ENCODE results near the gene INVS. TPM values are rescaled to one million over a fixed set of nuclear protein-coding genes. Genes with fewer than 3 reads are reported as not detected.

The INVS gene
- total RNA-seq, 1 donor from 2014 or later: 14.9 TPM

DNA sequence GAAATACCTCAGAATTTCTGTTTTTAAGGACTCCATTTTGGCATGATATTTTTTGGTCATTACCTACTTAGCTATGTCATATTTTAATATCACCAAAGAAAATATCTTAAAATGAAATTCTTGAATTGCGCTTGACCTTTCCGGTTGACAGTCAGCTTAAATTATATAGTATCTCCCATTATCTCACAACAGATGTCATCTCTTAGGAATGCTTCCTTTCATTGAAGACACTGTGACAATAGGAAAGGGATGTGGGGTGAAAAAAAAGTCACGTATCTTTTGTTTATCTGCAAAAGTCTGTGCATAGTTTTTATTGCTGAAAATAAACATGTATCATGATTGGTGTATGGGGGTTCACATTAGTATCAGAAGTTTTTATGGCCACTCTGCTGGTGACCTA lies 105.8 kb downstream of the INVS start:
- Mint-ChIP-seq H3K27me3 (no peaks in the 10 kb centered on the region), H3K4me3 (no peak overlapping the region), H3K4me1 (peaks cover 5% of the 10 kb centered on the region), H3K27ac (no peak overlapping the region), H3K36me3 (ENCODE audit: low read depth) (no peaks in the 10 kb centered on the region), H3K9me3 (peaks cover 3% of the 10 kb centered on the region)
- intact Hi-C loops (cut with micrococcal nuclease): loop anchor here (5.0 kb wide), 1 partner anchor 52 kb away; no protein-coding TSS in a partner anchor
- DNase-seq: no peak

DNA sequence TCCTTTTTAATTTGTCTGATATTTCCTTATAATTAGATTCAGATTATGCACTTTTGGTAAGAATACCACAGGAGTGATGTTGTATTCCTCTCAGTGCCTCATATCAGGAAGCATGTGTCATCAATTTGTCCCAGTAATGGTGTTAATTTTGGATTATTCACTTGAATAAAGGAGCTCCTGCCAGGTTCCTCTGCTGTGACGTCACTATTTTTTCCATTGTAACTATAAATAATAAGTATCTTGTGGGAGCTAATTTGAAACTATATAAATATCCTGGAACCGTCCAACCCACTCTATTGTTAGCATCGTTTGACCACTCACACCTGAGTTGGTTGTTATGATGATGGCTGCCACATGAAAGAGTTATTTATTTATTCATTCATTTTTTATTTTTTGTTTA lies 107.9 kb downstream of the INVS start:
- peaks cover 3% of the 10 kb centered on the region for H3K9me3 Mint-ChIP-seq
- no peak overlapping the region for H3K4me3 Mint-ChIP-seq
- peaks cover 2% of the 10 kb centered on the region for H3K36me3 Mint-ChIP-seq (ENCODE audit: low read depth)
- H3K27ac Mint-ChIP-seq: no peak overlapping the region
- intact Hi-C loops (cut with micrococcal nuclease): no loop called here
- DNase-seq: no peak
- peaks cover 13% of the 10 kb centered on the region for H3K4me1 Mint-ChIP-seq
- H3K27me3 Mint-ChIP-seq: no peaks in the 10 kb centered on the region

DNA sequence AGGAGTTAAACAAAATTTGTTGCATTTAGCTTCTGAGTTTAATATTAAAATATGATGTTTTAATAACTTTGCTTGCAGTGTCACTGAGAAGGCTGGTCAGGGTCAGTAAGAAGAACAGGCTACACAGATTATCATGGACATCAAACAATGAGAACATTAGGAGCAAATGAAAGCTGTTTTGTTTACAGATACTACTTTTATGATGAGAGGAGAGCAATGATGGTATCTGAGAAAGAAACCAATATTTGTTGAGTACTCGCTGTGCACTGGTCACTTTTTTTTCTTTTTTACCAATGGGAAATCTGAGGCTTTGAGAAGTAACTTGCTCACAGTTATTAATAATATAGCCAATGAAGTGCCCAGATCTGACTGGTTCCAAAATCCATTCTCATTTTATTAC lies 109.6 kb downstream of the INVS start:
- intact Hi-C loops (cut with micrococcal nuclease): no loop called here
- no peak overlapping the region for H3K27ac Mint-ChIP-seq
- no peaks in the 10 kb centered on the region for H3K27me3 Mint-ChIP-seq
- H3K9me3 Mint-ChIP-seq: peaks cover 3% of the 10 kb centered on the region
- H3K4me1 Mint-ChIP-seq: peaks cover 13% of the 10 kb centered on the region
- peak overlapping the region; percentile 29 for H3K4me3 Mint-ChIP-seq
- no peak for DNase-seq
- peaks cover 2% of the 10 kb centered on the region for H3K36me3 Mint-ChIP-seq (ENCODE audit: low read depth)

DNA sequence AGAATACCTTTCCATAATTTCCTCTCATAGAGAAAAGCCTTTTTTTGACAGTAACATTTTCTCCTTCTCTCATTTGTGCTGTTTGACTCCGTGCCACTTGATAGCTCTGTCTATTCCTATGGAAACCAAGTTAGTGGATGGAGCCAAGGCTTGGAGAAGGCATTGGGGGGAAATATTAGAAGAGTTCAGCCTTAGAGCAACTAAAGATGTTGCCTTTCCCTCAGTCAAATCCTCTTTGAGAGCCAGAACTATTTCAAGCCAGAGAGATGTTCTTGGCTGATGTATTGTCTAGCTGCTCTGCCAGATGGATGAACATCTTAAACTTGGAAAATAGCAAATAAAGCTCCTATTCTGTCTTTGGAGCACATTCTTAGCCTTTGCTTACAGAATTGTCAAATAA lies 112.4 kb downstream of the INVS start:
- Mint-ChIP-seq H3K4me3 (no peak overlapping the region), H3K27me3 (no peaks in the 10 kb centered on the region), H3K4me1 (peaks cover 13% of the 10 kb centered on the region), H3K36me3 (ENCODE audit: low read depth) (peaks cover 2% of the 10 kb centered on the region), H3K27ac (no peak overlapping the region), H3K9me3 (peaks cover 3% of the 10 kb centered on the region)
- intact Hi-C loops (cut with micrococcal nuclease): loop anchor here (10.0 kb wide), 1 partner anchor 1027 kb away; no protein-coding TSS in a partner anchor
- no peak for DNase-seq

DNA sequence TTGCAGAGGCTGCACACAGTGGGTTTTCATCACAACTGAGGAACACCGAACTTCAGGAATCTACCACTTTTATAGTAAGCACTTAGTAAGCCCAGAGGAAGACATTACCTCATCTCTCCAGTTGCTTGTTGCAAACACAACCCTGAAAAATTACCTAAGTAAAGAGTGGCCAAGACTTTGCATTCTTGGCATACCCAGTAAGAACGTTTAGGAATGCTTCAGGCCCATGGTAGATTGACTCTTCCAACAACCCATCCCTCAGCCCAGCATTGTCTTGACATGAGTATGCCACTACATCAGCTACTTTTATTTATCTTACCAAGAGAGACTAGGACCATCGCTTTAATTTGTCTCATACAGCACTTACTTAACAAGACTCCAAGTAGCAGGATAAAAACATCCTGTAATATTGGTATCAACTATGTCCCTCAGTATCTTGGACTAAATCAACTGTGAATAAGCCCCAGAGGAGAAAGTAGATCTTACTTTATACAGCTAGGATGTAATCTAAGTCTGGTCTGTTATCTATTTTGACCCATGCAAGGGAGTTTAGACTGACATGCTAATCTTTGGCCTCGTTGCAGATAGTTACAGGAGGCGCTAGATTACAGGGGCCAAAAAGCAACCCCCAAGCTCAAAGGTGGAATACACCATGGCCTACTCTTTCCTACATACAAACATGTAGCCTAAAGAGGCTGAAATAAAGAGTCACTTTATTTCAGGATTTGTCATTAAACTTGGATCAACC lies 114.9 kb downstream of the INVS start:
- Mint-ChIP-seq H3K36me3 (ENCODE audit: low read depth) (peaks cover 2% of the 10 kb centered on the region), H3K4me3 (no peak overlapping the region), H3K27ac (no peak overlapping the region), H3K9me3 (no peaks in the 10 kb centered on the region), H3K4me1 (peaks cover 12% of the 10 kb centered on the region), H3K27me3 (no peaks in the 10 kb centered on the region)
- intact Hi-C loops (cut with micrococcal nuclease): loop anchor here (10.0 kb wide), 1 partner anchor 1029 kb away; no protein-coding TSS in a partner anchor
- no peak for DNase-seq

DNA sequence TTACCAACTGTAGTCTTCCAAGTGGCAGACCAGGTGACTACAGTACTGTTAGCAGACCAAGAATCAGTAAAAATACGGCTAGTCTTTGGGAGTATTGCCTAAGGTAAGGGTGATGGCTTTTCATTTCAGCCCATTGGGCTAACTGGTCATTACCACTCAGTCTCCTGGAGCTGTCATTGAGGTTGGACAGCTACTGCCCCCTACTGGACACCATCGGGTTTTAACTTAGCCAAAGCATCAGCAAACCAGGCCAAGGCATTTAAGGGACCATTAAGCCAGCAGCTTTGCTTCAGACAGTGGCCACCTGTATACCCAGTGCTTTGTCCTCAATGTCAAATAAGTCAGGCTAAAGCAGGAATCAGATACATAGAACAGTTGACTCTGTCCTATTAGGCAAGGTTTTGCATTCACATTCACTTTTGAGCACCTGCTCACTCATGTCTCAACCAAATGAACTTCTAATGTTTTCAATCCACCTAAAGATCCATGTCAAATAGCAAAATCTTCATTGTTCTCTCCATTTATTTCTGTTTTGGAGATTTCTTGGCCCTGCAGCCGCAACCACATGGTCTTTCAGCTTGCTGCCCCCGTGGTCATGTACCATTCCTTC lies 117.2 kb downstream of the INVS start:
- Mint-ChIP-seq H3K27me3 (no peaks in the 10 kb centered on the region), H3K4me1 (peaks cover 2% of the 10 kb centered on the region), H3K9me3 (no peaks in the 10 kb centered on the region), H3K27ac (no peak overlapping the region), H3K36me3 (ENCODE audit: low read depth) (no peaks in the 10 kb centered on the region), H3K4me3 (no peak overlapping the region)
- DNase-seq: peak; percentile 89
- intact Hi-C loops (cut with micrococcal nuclease): loop anchor here (1.0 to 10.0 kb wide), 3 partner anchors 119 to 1031 kb away; partner anchors contain the start of genes ERP44 and INVS

DNA sequence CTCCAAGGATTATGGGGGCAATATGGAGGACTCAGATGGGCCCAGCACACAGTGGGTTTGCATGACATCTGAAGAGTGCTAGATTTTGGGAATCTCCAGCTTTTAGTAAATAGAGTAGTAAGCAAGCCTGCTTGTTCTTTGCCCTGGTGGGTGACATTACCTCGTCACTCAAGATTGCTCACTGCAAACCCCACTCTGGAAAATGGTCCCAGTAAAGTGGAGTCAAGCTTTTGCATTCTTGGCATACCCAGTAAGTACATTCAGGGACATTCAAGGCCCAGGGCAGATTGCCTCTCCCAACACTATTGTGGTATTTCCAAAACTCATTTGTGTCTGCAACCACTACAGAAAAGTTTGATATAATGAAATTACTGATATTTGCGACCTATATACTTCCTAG lies 118.5 kb downstream of the INVS start:
- DNase-seq: no peak
- Mint-ChIP-seq H3K4me3 (no peak overlapping the region), H3K9me3 (no peaks in the 10 kb centered on the region), H3K36me3 (ENCODE audit: low read depth) (no peaks in the 10 kb centered on the region), H3K27ac (no peak overlapping the region), H3K27me3 (no peaks in the 10 kb centered on the region), H3K4me1 (peaks cover 2% of the 10 kb centered on the region)
- intact Hi-C loops (cut with micrococcal nuclease): loop anchor here (5.0 to 10.0 kb wide), 2 partner anchors 120 to 1033 kb away; partner anchors contain the start of genes ERP44 and INVS

DNA sequence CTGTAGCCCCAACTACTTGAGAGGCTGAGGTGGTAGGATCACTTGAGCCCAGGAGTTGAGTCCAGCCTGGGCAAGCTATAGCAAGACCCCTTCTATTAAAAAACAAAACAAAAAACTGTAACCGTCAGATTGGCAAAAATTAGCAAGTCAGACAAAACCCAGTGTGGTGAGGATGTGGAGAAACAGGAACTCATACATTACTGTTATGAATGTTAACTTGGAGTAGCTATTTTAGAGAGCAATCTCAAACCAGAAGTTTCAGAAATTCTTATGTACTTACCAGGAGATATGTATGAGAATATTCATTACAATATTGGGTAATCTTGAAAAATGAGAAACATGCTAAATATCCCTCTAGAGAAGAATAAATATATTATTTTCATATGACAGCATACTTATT lies 120.3 kb downstream of the INVS start:
- Mint-ChIP-seq H3K36me3 (ENCODE audit: low read depth) (no peaks in the 10 kb centered on the region), H3K4me3 (no peak overlapping the region), H3K4me1 (peaks cover 2% of the 10 kb centered on the region), H3K9me3 (no peaks in the 10 kb centered on the region), H3K27me3 (no peaks in the 10 kb centered on the region), H3K27ac (no peak overlapping the region)
- intact Hi-C loops (cut with micrococcal nuclease): loop anchor here (5.0 to 10.0 kb wide), 2 partner anchors 122 to 1035 kb away; partner anchors contain the start of genes ERP44 and INVS
- no peak for DNase-seq

DNA sequence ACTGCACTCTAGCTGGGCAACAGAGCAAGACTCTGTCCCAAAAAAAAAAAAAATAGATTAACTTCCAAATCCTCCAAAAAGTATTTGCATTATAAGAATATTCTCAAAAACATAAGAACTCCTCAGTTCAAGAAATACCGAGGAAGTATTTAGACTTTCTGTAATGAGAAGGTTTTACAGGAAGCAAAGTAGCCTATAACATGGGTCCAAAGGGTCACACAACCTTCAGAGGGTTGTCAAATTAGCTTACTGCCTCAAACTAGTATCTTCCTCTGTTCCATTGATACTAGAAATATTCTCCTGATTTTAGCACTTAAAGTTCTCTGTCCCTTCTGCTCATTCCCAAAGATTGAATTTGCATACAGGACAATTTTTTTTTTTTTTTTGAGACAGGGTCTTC lies 121.9 kb downstream of the INVS start:
- Mint-ChIP-seq H3K9me3 (no peaks in the 10 kb centered on the region), H3K36me3 (ENCODE audit: low read depth) (no peaks in the 10 kb centered on the region), H3K27me3 (no peaks in the 10 kb centered on the region), H3K4me3 (no peak overlapping the region), H3K4me1 (peaks cover 2% of the 10 kb centered on the region), H3K27ac (no peak overlapping the region)
- intact Hi-C loops (cut with micrococcal nuclease): loop anchor here (5.0 kb wide), 1 partner anchor 376 kb away; no protein-coding TSS in a partner anchor
- DNase-seq: no peak

DNA sequence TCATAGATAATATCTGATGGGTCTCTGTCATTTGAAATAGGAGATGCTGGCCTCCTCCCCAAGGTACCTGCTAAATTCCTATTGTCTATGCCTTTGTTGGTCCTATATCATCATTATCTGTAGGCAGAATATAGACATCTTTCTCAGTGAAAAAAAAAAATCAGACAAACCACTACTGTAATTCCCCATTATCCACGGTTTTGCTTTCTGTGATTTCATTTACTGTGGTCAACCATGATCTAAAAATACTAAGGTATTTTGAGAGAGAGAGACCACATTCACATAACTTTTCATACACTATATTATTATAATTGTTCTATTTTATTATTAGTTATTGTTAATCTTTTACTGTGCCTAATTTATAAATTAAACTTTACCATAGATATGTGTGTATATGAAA lies 122.5 kb downstream of the INVS start:
- Mint-ChIP-seq H3K4me1 (peaks cover 2% of the 10 kb centered on the region), H3K4me3 (no peak overlapping the region), H3K27me3 (no peaks in the 10 kb centered on the region), H3K36me3 (ENCODE audit: low read depth) (peaks cover 2% of the 10 kb centered on the region), H3K9me3 (no peaks in the 10 kb centered on the region), H3K27ac (no peak overlapping the region)
- intact Hi-C loops (cut with micrococcal nuclease): loop anchor here (5.0 kb wide), 1 partner anchor 376 kb away; no protein-coding TSS in a partner anchor
- DNase-seq: no peak

DNA sequence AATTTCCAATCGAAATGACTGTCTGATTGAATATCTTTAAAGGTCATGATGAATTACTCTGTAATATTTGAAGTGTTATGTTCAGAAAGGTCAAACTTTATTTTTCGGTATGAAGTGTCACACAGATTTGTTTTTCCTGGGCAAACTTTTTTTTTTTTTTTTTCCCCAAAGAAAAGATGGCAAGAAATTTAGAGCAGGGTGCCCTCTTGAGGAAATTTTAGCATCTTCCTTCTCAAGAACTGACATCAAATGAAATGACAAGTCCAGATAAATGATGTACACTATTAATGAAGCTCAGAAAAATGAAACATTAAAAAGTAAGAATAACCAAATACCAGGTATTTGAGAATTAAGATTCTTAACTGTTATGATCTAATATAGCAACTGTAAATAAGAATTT lies 123.6 kb downstream of the INVS start:
- Mint-ChIP-seq H3K9me3 (no peaks in the 10 kb centered on the region), H3K4me3 (no peak overlapping the region), H3K27ac (no peak overlapping the region), H3K27me3 (no peaks in the 10 kb centered on the region), H3K36me3 (ENCODE audit: low read depth) (peaks cover 7% of the 10 kb centered on the region), H3K4me1 (peaks cover 2% of the 10 kb centered on the region)
- DNase-seq: no peak
- intact Hi-C loops (cut with micrococcal nuclease): loop anchor here (5.0 kb wide), 1 partner anchor 375 kb away; no protein-coding TSS in a partner anchor

DNA sequence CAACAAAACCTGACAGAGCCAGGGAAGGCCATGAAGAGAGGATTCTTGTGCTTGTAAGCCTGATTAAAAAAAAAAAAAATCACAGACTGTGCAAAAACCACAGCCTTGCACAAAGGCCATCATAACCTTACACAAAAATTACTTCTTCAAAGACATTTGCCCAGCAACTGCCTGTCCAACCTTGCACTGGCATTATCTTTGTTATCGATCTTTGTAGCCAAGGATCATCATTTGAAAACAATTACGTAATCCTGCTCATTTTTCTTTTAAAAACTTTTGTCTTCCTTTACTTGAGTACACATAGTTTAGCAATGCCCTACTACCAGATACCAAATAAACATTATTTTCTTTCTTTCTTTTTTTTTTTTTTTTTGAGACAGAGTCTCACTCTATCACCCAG lies 128.6 kb downstream of the INVS start:
- Mint-ChIP-seq H3K36me3 (ENCODE audit: low read depth) (peaks cover 13% of the 10 kb centered on the region), H3K9me3 (no peaks in the 10 kb centered on the region), H3K27me3 (no peaks in the 10 kb centered on the region), H3K4me1 (no peaks in the 10 kb centered on the region), H3K4me3 (no peak overlapping the region), H3K27ac (no peak overlapping the region)
- intact Hi-C loops (cut with micrococcal nuclease): no loop called here
- DNase-seq: no peak

DNA sequence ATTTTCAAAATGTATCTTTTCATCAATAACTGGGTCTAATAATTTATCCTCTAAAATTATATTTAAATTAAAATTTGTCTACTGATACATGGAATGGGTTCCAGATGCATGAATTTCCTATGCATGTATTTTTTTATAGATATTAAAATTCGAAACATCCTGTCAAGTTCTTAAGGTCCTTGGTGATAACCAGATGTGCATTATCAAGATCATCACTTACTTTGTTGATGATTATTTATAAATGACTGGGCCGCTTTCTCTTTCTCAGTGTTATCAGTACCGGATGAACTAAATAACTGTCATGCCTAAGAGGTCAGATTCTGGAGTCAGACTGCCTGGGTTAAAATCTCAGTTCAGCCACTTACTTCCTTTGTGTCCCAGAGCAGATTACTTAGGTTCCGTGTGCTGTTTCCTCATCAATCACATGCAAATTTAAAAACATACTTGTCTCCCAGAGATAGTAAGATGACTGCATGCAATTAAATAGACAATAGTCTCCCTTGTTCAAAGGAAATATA lies 129.4 kb downstream of the INVS start:
- Mint-ChIP-seq H3K4me3 (no peak overlapping the region), H3K4me1 (no peaks in the 10 kb centered on the region), H3K27me3 (no peaks in the 10 kb centered on the region), H3K36me3 (ENCODE audit: low read depth) (peaks cover 18% of the 10 kb centered on the region), H3K27ac (no peak overlapping the region), H3K9me3 (peaks cover 7% of the 10 kb centered on the region)
- intact Hi-C loops (cut with micrococcal nuclease): no loop called here
- DNase-seq: no peak

DNA sequence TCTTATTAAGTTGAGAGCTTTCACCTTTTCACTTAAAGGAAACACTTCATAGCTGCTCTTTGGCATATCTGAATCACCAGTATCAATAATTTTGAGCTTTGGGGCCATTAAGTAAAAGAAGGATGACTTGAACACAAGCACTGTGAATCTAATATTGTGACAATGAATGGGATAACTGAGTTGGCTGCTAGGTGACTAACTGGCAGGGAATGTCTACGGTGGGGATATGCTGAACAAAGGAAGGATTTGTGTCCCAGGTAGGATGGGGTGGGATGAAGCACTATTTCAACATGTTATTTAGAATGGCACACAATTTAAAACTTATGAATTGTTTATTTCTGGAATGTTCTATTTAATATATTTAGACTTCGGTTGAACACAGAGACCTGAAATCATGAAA lies 130.1 kb downstream of the INVS start:
- intact Hi-C loops (cut with micrococcal nuclease): no loop called here
- no peaks in the 10 kb centered on the region for H3K4me1 Mint-ChIP-seq
- H3K4me3 Mint-ChIP-seq: no peak overlapping the region
- H3K27me3 Mint-ChIP-seq: no peaks in the 10 kb centered on the region
- peaks cover 7% of the 10 kb centered on the region for H3K9me3 Mint-ChIP-seq
- no peak overlapping the region for H3K27ac Mint-ChIP-seq
- peaks cover 18% of the 10 kb centered on the region for H3K36me3 Mint-ChIP-seq (ENCODE audit: low read depth)
- no peak for DNase-seq
